ENCODE data around the gene APOB. TPM values are rescaled to one million over a fixed set of nuclear protein-coding genes. Genes with fewer than 3 reads are reported as not detected.

APOB gene
- total and polyA plus RNA-seq, 2 of the 13 experiments (the other 11 are each of a cell fraction or from before 2014, with no cell fraction given), result 1,569 to 2,515 TPM

DNA sequence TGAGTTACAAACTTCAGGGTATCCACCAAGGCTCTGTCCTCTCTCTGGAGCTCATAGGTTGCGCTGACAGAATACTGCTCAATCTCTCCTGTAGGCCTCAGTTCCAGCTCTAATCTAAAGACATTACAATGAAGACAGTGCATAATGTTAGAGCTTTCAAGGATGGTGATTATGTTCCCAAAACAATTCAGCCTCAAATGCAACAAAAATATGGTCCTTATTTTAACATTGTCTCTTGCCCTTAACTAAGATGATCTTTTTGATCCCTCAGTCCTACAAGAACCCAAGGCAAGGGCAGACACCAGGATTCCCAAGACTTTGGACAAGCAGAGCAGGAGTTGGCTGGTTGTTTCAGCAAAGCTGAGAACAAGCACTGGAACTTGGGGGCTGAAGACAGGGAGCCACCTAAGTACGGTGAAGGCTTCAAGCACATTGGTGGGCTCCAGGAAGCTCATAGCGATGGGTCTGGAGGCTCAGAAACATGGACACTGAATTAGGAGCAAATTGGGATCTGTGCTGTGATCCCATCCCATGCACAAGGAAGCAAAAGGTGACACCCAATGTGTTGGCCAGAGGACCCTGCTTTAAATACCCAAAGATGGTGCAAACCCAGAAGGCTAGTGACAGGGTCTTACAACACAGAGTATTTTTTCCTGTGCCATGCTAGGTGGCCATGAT is 24.7 kb downstream of the APOB start (continued):
- TF ChIP-seq, protein P1, sequence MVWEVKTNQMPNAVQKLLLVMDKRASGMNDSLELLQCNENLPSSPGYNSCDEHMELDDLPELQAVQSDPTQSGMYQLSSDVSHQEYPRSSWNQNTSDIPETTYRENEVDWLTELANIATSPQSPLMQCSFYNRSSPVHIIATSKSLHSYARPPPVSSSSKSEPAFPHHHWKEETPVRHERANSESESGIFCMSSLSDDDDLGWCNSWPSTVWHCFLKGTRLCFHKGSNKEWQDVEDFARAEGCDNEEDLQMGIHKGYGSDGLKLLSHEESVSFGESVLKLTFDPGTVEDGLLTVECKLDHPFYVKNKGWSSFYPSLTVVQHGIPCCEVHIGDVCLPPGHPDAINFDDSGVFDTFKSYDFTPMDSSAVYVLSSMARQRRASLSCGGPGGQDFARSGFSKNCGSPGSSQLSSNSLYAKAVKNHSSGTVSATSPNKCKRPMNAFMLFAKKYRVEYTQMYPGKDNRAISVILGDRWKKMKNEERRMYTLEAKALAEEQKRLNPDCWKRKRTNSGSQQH (CRISPR knock-in tag; IDR thresholded peaks at IDR 0.05; ENCODE audit: low read depth), result peak; percentile 36; the same call in 1 of the 2 replicates
- TF ChIP-seq MED8 (CRISPR knock-in tag; IDR thresholded peaks at IDR 0.05; ENCODE audit: insufficient replicate concordance) (no peak), MYNN (CRISPR knock-in tag; IDR thresholded peaks at IDR 0.05; ENCODE audit: low read depth) (no peak), ARNT (IDR thresholded peaks at IDR 0.05) (no peak), ZNF441 (CRISPR knock-in tag; IDR thresholded peaks at IDR 0.05; ENCODE audit: borderline replicate concordance) (peak; percentile 3; the same call in 1 of the 2 replicates), ZFP36 (IDR thresholded peaks at IDR 0.05; ENCODE audit: borderline replicate concordance, low read depth, low read length, partially characterized antibody) (no peak), REPIN1 (CRISPR knock-in tag; IDR thresholded peaks at IDR 0.05; ENCODE audit: borderline replicate concordance, low read depth) (0 out of 2 replicates have a peak, but pooled peaks have one; percentile 28), HMGA1 (CRISPR knock-in tag; conservative IDR thresholded peaks at IDR 0.05) (no peak), IRX3 (CRISPR knock-in tag; IDR thresholded peaks at IDR 0.05; ENCODE audit: borderline replicate concordance, low read depth) (peak; percentile 27; the same call in 1 of the 2 replicates), SRSF1 (optimal IDR thresholded peaks at IDR 0.05; ENCODE audit: low read depth, low read length) (no peak), DR1 (CRISPR knock-in tag; IDR thresholded peaks at IDR 0.05) (no peak)
- TF ChIP-seq, protein P2, sequence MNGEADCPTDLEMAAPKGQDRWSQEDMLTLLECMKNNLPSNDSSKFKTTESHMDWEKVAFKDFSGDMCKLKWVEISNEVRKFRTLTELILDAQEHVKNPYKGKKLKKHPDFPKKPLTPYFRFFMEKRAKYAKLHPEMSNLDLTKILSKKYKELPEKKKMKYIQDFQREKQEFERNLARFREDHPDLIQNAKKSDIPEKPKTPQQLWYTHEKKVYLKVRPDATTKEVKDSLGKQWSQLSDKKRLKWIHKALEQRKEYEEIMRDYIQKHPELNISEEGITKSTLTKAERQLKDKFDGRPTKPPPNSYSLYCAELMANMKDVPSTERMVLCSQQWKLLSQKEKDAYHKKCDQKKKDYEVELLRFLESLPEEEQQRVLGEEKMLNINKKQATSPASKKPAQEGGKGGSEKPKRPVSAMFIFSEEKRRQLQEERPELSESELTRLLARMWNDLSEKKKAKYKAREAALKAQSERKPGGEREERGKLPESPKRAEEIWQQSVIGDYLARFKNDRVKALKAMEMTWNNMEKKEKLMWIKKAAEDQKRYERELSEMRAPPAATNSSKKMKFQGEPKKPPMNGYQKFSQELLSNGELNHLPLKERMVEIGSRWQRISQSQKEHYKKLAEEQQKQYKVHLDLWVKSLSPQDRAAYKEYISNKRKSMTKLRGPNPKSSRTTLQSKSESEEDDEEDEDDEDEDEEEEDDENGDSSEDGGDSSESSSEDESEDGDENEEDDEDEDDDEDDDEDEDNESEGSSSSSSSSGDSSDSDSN (CRISPR knock-in tag; IDR thresholded peaks at IDR 0.05), result 0 out of 2 replicates have a peak, but pooled peaks have one; percentile 4
- TF ChIP-seq, protein P3, sequence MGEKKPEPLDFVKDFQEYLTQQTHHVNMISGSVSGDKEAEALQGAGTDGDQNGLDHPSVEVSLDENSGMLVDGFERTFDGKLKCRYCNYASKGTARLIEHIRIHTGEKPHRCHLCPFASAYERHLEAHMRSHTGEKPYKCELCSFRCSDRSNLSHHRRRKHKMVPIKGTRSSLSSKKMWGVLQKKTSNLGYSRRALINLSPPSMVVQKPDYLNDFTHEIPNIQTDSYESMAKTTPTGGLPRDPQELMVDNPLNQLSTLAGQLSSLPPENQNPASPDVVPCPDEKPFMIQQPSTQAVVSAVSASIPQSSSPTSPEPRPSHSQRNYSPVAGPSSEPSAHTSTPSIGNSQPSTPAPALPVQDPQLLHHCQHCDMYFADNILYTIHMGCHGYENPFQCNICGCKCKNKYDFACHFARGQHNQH (CRISPR knock-in tag; IDR thresholded peaks at IDR 0.05), result no peak

All from HepG2 (cell line).